ENCODE data around the gene ARID1B.

DNA sequence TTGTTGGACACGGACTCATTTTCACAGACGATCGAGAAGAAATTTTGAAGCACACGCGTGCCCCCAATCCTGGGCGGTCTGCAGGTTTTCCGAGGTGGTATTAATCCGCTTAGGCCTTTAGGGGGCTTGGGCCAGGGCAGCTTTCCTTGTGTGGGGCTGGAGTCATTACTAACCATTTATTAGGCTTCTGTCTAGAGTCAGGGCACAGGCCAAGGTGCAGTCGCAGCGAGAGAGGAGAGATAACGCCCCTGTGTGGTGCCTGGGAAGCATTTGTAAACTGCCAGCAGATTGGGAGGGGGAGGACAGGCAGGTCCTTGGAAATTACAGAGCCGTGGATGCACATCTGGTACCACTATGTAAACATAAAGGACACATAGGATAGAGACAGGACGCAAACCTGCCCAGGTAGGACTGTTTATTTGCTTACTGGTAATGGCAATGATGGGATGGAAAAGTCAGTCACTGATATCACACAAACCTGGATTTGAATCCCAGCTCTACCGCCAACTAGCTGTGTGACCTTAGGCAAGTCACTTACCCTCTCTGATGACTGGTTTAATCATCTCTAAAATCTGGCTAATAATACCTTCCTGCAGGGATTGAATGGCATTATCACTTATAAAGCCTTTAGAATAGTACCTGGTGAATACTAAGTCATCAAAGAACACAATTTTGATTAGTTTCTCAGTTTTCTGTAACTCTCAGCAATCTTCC, 469.8 kb downstream of the ARID1B start:
- TF ChIP-seq, protein P1, sequence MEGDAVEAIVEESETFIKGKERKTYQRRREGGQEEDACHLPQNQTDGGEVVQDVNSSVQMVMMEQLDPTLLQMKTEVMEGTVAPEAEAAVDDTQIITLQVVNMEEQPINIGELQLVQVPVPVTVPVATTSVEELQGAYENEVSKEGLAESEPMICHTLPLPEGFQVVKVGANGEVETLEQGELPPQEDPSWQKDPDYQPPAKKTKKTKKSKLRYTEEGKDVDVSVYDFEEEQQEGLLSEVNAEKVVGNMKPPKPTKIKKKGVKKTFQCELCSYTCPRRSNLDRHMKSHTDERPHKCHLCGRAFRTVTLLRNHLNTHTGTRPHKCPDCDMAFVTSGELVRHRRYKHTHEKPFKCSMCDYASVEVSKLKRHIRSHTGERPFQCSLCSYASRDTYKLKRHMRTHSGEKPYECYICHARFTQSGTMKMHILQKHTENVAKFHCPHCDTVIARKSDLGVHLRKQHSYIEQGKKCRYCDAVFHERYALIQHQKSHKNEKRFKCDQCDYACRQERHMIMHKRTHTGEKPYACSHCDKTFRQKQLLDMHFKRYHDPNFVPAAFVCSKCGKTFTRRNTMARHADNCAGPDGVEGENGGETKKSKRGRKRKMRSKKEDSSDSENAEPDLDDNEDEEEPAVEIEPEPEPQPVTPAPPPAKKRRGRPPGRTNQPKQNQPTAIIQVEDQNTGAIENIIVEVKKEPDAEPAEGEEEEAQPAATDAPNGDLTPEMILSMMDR (IDR thresholded peaks at IDR 0.05; ENCODE audit: insufficient read depth, low read depth, low read length) = no peak
- TF ChIP-seq EZH2 (IDR thresholded peaks at IDR 0.05; ENCODE audit: insufficient read depth, low read length) = no peak

Measured in astrocyte (in vitro differentiated cells and primary cell).